ENCODE measurements around the gene SCO2. TPM values are rescaled to one million over a fixed set of nuclear protein-coding genes. Genes with fewer than 3 reads are reported as not detected.

SCO2 gene
- total and polyA plus RNA-seq, 2 of the 4 experiments (the other 2 are of a cell fraction): 1.3 to 1.9 TPM

DNA sequence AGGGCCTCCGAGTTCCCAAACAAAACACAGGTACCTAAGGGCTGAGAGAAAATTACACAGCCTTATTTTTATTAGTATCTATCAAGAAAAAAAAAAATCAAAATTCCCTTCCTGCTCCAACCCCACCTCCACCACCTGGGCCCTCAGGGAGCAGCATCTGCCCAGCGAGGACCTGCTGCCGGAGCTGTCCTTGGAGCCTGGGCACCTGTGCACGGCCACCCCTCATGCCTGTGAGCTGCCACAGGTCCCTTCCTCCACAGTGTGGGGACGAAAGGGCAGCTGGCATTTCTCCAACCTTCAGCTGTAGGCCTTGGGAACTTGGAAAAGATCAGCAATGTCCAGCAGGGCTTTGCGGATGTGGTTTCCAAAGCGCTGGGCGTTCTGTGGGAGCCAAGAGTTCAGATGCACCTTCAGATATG lies 43.7 kb upstream of the SCO2 start:
- DNase-seq (no peak), ATAC-seq (ENCODE audit: low read depth) (no peak)
- Histone ChIP-seq H3K4me1 (ENCODE audit: control insufficient read depth, insufficient read depth, low read length) (no peaks in the 10 kb centered on the region), H3K4ac (ENCODE audit: low read depth, low read length) (no peak overlapping the region), H2AK9ac (replicated peaks; ENCODE audit: low read depth, low read length, poor library complexity) (no peak overlapping the region), H2AFZ (replicated peaks; ENCODE audit: low read length, poor library complexity) (no peak overlapping the region), H4K91ac (ENCODE audit: insufficient read depth, low read depth, low read length) (no peak overlapping the region), H3K27me3 (ENCODE audit: control insufficient read depth, insufficient read depth, low read length) (peaks cover 7% of the 10 kb centered on the region; the same call in 1 of the 2 replicates), H4K8ac (ENCODE audit: low read depth in 2 of 2, low read length in 2 of 2) (no peak overlapping the region), H3K23ac (ENCODE audit: low read depth, low read length) (no peak overlapping the region), H3K36me3 (ENCODE audit: control insufficient read depth, insufficient read depth, low read length) (no peaks in the 10 kb centered on the region; the same call in 1 of the 2 replicates), H3K56ac (ENCODE audit: extremely low read depth, insufficient read depth, low read length) (no peak overlapping the region), H2BK20ac (ENCODE audit: low read depth, low read length) (no peak overlapping the region), H2BK120ac (ENCODE audit: low read depth, low read length) (no peak overlapping the region), H3K9me1 (ENCODE audit: insufficient read depth, low read length) (no peaks in the 10 kb centered on the region), H3K4me2 (ENCODE audit: low read depth, low read length) (no peak overlapping the region), H2AK5ac (ENCODE audit: low read depth, low read length) (no peak overlapping the region), H3K9ac (ENCODE audit: low read depth, low read length) (no peak overlapping the region), H3K9me3 (ENCODE audit: control insufficient read depth, insufficient read depth, low read length) (no peaks in the 10 kb centered on the region), H3K4me3 (ENCODE audit: insufficient read depth, low read depth, low read length) (no peak overlapping the region), H3K79me1 (ENCODE audit: low read depth in 1 of 2, low read length in 2 of 2) (no peaks in the 10 kb centered on the region), H4K5ac (ENCODE audit: low read depth, low read length) (no peak overlapping the region), H3K14ac (replicated peaks; ENCODE audit: low read depth, low read length) (no peak overlapping the region), H2BK15ac (ENCODE audit: low read depth, low read length) (no peak overlapping the region), H3K18ac (ENCODE audit: low read depth, low read length) (no peak overlapping the region), H2BK5ac (ENCODE audit: low read depth, low read length, poor library complexity, severe bottlenecking) (no peak overlapping the region), H3K27ac (ENCODE audit: insufficient read depth, low read length) (no peak overlapping the region), H4K20me1 (ENCODE audit: insufficient read depth, low read length) (no peaks in the 10 kb centered on the region)
- POLR2A ChIA-PET (ENCODE audit: unreplicated experiment): no interaction called here
- WGBS, 2 experiments (ENCODE audit: extremely low coverage in 2 of 2, insufficient read length in 1 of 2): 67% methylated on average over 1 of the region's 8 CpGs; no CpG with 5 or more reads in 1 of the 2 experiments
- intact Hi-C loops (cut with micrococcal nuclease) (no loop called here), in situ Hi-C loops (cut with MboI; ENCODE audit: low sequenced_read_pairs) (no loop called here), dilution Hi-C loops (cut with HindIII; ENCODE audit: low sequenced_read_pairs, unreplicated experiment) (no loop called here)
- no peak for TF ChIP-seq MAFK (IDR thresholded peaks at IDR 0.05; ENCODE audit: low read depth, low read length)
- no peak for TF ChIP-seq RAD21 (IDR thresholded peaks at IDR 0.05; ENCODE audit: low read length)
- TF ChIP-seq POLR2A (IDR thresholded peaks at IDR 0.05; ENCODE audit: low read depth, low read length): no peak
- no peak for TF ChIP-seq CHD1 (IDR thresholded peaks at IDR 0.05; ENCODE audit: low read depth, low read length)
- TF ChIP-seq SMC3 (IDR thresholded peaks at IDR 0.05; ENCODE audit: low read depth, low read length): no peak
- TF ChIP-seq CEBPB (IDR thresholded peaks at IDR 0.05; ENCODE audit: low read depth, low read length): no peak
- TF ChIP-seq FOS (IDR thresholded peaks at IDR 0.05; ENCODE audit: low read depth, low read length): no peak
- TF ChIP-seq, protein P1, sequence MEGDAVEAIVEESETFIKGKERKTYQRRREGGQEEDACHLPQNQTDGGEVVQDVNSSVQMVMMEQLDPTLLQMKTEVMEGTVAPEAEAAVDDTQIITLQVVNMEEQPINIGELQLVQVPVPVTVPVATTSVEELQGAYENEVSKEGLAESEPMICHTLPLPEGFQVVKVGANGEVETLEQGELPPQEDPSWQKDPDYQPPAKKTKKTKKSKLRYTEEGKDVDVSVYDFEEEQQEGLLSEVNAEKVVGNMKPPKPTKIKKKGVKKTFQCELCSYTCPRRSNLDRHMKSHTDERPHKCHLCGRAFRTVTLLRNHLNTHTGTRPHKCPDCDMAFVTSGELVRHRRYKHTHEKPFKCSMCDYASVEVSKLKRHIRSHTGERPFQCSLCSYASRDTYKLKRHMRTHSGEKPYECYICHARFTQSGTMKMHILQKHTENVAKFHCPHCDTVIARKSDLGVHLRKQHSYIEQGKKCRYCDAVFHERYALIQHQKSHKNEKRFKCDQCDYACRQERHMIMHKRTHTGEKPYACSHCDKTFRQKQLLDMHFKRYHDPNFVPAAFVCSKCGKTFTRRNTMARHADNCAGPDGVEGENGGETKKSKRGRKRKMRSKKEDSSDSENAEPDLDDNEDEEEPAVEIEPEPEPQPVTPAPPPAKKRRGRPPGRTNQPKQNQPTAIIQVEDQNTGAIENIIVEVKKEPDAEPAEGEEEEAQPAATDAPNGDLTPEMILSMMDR (conservative IDR thresholded peaks at IDR 0.05; ENCODE audit: low read depth, low read length): no peak
- CTCF ChIA-PET: no interaction called here
- BruUV-seq (replicated peaks): no TSS peak
